OCI-M2 (cell line): ENCODE measurements around the gene APOL6.
"Not testable (repeated sequence)": the region's sequence is repeated elsewhere in the genome, so short reads cannot be mapped to it uniquely, and the experiment has no call there.

Source experiments
- DNase-seq: peaks from one replicate; lab custom pipeline; 2025; ENCODE audit not compliant: unreplicated experiment; lab: John Stamatoyannopoulos, UW

The APOL6 gene

DNA sequence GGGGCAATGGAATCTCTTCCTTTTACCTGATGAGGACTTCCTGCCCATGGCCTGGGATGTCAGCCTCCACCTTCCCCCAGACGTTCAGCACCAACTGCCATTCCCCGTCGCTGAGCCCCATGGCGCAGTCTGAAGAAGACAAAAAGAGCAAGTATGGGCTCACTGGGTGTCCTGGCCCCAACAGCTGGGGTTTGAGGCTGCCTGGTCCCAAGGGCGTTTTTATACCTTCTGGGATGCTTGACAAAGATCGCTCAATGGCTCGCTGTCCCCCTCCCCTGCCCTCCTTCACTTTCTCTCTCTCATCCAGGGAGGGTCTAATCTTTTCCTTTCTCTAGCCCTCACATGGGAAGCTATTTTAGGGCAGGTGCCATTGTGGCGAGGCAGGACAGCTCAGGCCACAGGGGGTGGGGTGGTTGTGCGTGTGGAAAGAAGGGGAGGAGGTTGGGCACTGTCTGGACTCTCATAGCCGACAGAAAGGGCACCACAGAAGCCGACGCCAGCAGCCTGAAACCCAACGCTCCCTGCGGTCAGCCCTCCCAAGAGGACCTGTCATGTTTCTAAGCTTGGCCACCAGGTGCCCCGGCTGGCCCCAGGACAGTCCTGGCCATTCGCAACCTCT, 31.0 kb upstream of the APOL6 start, which contains the start of gene MB:
TSS of gene MB (minus strand) at position 193 of the 619 bp plus-strand sequence. CDS start at position 121, 72 bp downstream.
- DNase-seq, result no peak

DNA sequence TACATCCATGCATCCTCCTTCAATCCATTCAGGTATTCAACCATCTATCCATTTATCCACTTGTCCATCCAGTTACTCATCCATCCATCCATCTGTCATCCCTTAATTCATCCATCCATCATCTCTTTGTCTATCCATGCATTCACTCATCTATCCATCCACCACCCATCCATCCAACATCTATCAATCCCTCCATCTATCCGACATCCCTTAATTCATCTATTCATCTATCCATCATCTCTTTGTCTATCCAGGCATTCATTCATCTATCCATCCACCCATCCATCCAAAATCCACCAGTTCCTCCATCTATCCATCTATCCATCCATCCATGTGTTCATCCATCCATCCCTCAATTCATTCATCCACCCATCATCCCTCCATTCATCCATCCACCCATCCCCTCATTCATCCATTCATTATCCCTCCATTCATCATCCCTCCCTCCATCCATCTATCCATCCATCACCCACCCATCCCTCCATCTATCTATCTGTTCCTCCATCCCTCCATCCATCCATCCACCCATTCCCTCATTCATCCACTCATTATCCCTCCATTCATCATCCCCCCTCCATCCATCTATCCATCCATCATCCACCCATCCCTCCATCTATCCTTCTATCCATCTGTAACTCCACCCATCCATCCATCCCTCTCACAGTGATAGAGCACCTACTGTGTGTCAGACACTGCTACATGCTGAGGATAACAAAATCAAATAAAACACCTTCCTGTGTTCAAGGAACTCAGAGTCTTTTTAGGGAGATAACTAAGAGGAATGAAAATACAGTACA, 29.6 kb upstream of the APOL6 start:
- no peak for DNase-seq

DNA sequence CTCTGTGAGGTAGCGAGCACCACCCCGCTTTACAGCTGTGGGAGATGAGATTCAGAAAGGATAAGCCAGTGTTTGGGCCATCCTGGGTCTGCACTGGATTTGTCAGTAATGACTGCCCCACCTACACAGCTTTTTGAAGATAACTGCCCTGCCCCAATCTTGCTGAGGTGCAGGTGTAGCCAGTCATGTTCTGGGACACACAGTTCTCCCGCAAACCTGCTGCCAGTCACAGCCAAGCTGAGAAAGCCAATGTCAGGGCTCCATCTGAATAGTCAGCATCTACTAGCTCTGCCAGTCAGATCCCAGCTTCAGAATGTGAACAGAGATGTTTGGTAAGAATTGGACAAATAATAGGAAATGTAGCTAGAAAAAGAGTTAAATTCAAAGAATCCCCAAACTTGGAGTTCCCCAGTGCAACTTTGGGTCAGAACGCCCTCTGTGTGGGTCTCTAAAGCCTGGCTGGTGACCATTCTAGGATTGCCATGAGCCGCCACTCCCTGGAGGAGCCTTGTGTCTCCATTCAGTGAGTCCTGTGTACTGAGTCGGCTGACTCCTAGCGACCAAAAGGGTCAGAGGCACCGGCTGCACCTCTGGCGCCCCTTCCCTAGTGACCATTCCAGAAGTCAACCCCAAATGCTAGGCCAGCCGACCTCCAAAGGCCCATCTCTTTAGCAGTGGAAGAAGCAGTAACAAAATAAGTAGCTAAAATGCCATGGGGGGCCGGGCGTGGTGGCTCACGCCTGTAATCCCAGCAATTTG, 28.7 kb upstream of the APOL6 start:
- DNase-seq, result no peak

DNA sequence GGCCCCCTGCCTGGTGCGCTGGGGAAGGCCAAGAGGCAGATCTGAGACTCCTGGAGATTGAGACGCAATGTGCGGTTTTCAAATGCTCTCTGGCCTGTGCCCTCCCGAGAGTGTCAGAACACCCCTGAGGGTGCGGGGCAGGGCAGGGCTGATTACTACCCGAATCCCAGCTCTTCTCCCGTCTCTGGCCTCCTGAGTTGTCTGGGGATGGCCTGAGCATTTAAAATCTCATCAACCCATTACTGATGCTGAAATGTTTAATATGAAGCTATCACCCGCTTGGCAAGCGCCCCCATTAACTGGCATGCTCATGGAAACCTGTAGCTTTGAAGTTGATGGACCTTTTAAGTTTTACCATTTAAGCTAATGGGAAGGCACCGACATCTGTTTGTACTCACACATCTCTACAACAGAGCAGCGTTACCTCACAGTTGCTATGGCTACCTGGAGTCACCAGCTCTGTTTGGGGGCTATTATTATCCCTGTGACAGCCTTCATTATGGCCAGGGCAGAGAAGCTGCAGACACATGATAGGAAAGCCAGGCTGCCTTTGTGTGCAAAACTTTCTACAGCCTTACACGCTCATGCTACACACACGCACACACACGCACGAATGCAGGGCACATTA, 27.5 kb upstream of the APOL6 start:
- DNase-seq, result no peak

DNA sequence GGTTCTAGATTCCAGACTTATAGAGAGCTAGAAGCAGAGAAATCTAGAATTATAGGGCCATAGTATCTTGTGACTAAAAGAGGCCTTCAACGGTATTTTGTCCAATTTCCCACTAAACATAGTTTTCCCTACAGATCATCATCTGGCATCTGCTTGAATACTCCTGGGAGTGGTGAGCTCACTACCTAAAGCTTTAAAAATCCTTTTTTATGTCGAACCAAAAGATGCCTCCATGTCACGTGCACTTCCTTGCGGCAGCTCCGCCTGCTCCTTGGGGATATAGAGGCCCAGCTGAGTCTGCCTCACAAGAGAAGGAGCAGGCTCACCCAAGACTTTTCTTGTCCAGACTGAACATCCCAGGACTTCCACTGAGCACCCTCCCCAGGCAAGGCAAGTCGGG, 26.8 kb upstream of the APOL6 start:
- no peak for DNase-seq

DNA sequence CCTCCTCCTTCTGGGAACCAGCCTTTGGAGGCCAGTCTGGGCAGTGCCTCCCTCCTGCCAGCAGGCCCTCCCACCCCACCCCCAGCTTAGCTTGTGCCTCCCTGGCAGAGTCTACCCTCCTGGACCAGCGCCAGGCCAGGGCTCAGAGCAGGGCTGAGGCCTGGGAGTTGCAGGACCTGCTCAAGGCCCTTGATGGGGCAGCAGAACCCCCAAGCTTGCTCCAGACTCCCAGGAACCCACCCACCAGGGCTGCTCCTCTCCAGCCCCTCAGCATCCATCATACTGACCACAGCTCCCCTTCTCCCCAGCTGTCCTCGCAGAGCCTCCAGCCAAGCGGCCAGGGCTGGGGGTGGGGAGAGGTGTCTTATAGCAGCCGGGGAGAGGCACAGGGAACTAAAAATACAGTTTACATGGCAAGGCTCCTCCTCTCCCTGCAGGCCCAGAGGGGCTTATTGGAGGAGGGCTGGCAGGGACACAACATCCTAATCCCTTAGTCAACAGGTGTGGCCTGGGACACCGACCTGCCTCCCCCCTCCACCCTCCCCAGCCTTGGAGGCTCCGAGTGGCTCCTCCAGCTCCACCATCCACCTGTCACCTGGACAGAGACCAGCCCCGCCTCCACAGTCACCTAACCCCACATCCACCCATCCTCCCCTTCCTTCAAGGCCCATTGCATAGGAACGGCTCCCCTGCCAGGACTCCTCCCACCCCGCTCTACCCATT, 25.9 kb upstream of the APOL6 start:
- DNase-seq, result no peak

DNA sequence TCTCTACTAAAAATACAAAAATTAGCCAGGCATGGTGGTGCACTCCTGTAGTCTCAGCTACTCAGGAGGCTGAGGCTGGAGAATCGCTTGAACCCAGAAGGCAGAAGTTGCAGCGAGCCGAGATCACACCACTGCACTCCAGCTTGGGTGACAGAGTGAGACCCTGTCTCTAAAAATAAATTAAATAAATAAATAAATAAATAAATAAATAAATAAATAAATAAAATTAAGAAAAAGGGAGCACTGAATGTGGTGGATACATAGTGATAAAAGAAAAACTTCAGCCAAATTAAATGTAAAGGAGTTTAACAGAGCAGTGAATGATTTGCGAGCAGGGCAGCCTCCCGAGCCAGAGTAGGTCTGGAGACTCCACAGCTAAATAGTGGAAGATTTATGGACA, 24.4 kb upstream of the APOL6 start:
- DNase-seq, result not testable (repeated sequence)

DNA sequence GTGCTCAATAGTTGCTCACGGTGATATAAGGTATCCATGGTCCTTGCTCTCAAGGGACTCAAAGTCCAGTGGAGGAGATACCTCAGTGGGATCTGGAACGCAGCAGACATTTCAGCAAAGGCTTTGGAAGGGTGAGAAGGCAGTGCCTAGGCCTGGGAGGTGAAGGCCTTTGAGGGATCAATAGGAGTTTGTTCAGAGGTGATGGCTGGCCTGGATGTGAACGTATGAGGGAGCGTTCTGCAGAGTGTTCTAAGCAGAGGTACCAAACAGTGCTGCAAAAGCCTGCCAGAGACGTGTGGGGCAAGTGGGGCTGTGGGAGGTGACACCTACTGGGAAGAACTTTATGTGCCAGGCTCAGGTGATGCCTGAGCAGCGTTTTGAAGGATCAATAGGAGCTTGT, 23.7 kb upstream of the APOL6 start:
- no peak for DNase-seq

DNA sequence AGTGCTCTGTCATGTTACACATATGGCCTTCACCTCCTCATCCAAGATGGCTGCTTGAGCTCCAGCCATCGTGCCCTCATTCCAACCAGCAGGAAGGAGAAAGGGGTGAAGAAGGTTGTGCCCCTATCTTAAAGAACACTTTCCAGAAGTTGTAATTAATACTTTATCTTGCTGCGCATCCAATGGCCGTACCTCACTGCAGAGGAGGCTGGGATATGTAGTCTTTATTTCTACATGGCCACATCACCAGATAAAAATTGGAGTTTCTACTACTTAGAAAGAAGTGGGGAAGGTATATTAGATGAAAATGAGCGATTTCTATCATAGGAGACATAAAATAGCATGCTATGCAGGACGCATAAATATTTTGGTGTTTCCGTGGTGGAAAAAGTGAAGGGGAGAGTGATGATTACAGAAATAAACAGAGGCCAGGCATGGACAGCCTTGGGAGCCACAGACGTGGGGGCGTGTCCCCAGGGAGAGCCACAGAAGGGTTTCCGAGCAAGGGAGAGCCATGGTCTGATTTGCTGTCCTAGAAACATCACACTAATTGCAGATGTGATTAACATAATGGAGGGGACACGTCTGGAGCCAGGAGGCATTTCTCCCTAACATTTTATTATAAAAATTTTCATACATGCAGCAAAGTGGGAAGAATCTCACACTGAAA, 22.3 kb upstream of the APOL6 start:
- DNase-seq, result no peak

DNA sequence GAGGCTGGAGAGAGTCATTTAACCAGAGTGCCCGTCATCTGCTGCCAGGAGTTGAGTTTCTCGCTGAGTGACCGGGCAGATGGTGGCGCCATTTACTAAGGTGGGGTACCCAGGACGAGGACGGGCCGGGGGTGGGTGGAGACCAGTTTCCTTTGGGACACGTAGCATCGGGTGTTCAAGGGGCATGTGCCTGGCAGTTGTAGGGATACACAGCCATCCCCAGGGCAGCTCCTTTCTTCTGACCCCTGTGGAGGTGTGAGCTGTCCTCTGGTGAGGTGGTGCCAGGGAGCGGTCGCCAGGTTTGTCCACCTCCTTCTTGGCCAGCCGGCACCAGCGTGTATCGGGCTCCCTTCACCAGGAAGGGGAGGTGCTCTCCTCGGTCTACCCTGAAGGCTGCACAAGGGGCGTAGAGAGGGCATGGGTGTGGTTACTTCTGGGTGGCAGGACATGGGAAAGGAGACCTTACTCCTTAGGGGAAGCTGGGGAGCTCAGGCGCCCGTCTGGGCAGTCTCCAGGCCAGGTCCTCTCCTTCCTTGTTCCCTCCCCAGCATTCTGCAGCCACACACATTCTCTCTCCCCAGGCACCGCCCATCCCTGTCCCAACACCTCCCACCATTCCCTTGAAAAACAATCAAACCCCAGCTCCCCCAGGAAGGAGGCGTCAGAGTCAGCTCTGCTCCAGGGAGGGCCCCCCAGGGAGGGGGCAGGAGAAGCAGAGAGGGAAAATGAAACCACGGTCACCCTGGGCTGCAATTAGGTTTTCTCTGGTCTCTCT, 20.8 kb upstream of the APOL6 start:
- no peak for DNase-seq

DNA sequence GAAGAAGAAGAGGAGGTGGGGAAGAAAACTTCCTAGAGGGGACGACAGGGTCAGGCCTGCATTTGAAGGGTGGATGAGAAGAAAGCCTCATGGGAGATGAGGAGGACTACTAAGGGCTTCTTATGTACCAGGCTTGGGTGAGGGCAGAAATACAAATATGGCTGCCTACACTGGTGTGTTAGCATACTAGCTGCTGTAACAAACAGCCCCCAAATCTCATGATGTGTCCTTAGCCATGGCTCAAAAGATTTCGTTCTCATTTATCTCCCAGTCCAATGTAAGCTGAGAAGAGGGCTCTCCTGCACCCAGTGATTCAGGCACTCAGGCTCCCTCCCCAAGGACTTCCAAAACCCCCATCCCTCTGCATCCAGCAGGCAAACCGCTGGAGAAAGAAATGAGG, 19.5 kb upstream of the APOL6 start:
- no peak for DNase-seq

DNA sequence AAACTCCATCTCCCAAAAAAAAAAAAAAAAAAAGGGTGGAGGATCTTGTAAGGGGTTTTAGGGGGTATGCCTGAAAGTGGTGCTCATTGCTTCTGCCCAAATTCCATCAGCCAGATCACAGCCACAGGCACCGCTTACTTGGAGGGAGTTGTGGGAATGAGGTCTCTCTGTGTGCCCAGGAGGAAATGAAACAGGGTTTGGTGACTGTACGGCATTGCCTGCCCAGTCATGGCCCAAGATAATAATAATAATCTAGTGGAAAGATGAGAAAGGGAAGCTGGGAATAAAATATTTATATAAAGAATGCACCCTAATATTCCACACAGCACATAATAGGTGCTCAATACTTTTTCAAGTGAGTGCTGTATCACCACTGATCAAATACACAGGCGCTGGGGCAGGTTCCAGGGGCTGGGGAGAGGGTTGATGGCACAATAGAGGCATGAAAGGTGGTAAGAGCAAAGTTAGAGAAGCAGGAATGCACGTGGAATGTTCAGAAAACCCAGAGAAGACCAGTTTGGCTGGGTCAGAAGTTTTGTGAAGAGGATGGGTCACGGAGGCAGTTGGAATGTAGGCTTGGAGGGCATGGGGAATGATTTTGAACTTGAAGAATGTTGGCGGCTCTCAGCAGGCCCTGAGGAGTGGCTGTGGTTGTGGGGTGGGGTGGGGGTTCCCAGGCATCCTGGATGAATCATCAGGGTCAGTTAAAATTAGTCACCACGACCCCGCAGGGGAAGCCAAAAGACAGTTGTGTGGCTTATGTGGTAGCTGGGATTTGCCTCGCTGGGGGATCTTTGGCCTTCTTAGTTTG, 18.6 kb upstream of the APOL6 start:
- no peak for DNase-seq

DNA sequence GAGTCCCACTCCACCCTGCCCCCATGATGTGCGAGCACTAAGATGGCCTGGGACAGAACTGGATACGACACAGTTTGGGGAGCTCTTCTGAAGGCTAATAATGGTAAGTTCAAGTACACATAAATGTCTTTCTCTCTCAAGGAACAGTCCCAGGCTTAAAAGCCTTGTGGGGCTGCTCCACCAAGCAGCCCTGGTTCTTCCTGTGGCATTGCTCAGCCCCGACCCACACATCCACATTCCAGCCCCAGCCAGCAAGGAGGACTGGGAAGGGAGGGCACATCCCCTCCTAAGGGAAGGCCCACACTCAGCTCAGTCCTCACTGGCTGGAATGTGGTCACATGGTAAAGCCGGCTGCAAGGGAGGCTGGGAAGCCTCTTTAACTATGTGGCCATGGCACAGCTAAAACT, 17.9 kb upstream of the APOL6 start:
- DNase-seq, result no peak

DNA sequence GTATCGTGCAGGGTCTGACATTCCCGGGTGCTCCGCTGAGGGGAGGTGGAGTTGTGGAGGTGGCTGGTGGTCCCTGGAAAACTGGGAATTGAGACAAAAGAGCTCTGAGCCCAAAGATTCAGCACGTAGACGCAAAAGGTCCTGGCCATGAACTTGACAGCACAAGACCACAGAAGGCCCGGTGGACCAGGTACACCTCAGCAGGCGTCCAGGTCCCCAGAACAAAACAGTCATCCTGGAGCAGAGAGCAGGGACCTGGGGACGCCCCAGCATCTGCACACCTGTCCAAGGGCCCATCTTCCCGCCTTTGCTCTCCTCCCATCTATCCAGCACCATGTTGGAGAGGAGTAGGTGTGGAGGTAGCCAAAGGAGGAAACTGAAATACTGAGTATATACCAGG, 17.4 kb upstream of the APOL6 start:
- no peak for DNase-seq

DNA sequence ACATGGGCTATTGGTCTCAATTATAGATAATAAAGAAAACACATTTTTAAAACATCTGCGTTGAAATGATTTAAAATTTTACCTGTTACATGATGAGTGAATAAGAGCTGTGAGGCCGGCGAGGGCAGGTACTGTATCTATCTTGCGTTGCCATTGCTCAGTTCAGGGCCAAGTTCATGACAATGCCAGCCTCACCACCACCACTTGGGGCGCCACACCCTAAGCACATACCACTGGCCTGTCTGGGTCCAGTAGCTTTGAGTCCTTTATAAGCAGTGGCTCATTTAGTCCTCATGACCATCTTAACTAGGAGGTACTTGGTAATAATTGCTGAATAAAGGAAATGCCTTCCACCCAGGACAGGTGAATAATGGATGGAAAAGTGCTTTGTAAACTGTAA, 16.6 kb upstream of the APOL6 start:
- DNase-seq, result no peak

DNA sequence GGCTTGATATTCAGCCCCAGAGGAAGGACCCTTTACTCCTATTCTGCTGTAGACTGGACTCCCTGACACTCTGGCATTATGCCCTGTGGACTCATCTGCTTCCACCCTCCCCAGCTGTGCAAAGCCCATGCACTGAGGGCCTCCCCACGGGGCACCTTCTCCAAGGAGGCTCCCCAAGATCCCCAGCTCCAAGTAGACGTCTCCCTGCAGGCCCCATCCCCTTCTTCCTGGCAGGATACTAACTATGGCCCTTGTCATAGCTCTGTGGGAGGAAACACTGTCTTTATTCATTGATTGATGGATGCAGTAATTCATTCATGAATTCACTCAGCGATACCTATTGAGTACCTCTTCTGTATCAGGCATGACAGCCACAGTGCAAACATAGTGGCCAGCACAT, 15.3 kb upstream of the APOL6 start:
- DNase-seq, result no peak

DNA sequence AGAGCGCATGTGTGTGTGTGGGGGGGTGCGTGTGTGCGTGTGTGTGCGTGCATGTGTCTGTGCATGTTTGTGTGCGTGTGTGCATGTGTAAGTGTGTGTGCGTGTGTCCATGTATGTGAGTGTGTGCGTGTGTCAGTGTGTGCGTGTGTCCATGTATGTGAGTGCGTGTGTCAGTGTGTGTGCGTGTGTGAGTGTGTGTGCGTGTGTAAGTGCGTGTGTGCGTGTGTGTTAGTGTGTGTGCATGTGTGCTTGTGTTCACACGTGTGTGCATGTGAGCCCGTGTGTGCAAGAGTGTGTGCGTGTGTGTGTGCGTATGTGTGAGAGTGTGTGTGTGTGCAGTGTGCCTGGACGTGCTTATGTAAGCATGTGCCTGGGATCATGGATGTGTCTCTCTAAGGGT, 14.7 kb upstream of the APOL6 start:
- no peak for DNase-seq

DNA sequence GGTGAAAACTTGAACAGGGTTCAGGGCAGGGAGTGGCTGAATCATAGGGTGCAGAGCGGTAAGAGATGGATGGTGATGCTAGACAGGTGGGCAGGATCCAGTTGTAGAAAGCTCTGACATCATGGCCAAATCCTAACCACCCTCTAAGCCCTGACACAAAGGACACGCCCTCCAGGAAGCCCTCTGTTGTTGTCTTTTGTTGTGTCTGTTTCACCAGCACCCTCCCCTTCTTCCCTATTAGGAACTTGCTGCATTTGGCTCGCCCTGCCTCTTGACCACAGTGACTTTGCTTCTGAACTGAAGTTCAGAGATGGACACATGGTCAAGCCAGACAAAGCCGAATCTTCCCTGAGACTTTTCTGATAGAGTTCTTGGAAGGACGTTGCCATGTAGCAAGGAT, 14.2 kb upstream of the APOL6 start:
- no peak for DNase-seq
